HCEC 1CT (cell line): ENCODE data around the gene CAP1.
"Not testable (repeated sequence)": the region's sequence is repeated elsewhere in the genome, so short reads cannot be mapped to it uniquely, and the experiment has no call there.

Experiments
- DNase-seq: peaks from one replicate; pipeline ENCODE4 v3.0.0-alpha.2; 2017

Gene CAP1

DNA sequence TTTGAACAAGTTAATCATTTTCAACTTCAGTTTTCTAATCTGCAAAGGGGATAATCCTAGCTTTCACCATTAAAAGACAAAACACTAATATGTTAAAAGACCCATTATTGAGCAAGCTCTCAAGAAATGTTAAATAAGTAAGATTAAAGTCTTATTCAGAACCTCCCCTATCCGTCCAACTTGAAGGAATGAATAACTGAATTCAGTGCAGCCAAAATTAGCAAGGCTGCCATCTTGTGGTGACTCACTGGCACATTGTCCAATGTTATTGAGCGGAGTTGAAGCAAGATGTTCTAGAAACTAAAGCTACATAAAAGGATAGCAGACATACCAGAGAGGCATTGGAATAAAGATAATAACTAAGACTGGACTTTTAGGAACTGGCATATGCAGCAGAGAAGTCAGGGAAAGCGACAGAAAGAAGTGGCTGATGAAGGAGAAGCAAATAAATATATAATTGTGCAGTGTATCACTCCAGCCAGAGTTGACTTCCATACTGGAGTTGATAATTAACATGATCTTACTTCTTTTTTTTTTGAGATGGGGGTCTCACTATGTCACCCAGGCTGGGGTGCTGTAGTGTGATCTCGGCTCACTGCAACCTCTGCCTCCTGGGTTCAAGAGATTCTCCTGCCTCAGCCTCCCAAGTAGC, 8.2 kb upstream of the CAP1 start:
- peak; percentile 58 for DNase-seq

DNA sequence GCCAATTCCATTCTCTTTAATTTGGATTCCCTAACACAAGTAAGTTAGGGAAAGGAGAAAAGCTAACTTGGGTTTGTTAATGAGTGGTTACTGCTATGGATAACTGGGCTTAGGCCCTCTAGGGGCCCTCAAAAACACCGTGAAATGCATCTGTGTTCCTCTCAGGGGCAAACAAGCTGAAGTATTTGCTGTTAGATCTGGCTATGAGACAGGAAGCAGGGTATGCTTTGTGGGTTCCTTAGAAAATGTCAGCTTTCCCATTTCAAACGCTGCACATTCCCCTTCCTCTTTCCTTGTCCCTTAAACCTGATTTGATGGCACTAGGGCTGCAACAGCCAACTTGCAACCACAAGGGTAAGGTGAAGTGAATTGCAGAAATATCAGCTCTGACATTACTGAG, 5.7 kb upstream of the CAP1 start:
- DNase-seq: no peak

DNA sequence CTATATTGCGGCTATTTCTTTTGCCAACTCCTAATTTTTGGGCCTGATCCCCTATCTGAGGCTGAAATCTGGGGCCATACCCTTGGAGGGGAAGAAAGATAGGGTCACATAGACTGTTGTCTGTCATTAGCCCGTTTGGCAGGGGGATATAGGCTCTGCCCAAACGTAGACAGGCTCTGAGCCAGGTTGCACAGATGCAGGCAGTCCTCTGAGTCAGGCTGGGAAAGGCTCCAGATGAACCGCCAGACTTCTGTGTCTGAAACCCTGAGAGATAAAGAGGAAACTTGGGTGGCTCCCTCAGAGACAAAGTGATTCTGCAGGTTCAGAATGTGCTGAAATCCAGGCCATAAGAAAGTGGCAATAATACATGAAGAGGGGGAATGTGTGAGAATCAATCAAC, 4.0 kb upstream of the CAP1 start:
- DNase-seq: peak; percentile 75

DNA sequence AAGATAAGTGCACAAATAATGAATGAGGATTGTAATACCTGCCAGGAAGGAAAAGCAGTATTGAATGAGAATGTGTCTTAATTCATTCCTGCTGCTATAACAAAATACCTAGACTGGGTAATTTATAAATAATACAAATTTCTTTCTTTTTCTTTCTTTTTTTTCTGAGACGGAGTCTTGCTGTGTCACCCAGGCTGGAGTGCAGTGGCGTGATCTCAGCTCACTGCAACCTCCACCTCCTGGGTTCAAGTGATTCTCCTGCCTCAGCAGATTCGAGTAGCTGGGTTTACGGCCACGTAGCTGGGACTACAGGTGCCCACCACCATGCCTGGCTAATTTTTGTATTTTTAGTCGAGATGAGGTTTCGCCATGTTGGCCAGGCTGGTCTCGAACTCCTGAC, 3.3 kb upstream of the CAP1 start:
- DNase-seq: not testable (repeated sequence)

DNA sequence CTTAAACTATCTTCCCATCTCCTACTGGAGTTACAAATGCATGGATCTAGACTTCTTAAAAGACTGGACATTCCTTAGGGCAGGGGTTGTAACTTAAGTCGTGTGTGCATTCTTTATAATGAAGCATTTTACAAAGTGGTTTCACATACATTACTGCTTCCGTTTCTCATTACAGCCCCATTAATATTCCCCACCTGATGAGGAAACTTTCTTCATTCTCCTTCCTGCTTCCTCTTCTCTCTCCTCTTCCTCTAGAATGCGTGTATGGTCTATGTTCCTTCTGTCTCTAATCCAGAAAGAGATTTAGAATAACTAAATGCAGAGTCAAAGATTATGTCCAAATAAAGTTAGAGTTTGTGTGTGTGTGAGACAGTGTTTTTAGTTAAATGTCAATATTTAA, 1.8 kb upstream of the CAP1 start:
- no peak for DNase-seq

DNA sequence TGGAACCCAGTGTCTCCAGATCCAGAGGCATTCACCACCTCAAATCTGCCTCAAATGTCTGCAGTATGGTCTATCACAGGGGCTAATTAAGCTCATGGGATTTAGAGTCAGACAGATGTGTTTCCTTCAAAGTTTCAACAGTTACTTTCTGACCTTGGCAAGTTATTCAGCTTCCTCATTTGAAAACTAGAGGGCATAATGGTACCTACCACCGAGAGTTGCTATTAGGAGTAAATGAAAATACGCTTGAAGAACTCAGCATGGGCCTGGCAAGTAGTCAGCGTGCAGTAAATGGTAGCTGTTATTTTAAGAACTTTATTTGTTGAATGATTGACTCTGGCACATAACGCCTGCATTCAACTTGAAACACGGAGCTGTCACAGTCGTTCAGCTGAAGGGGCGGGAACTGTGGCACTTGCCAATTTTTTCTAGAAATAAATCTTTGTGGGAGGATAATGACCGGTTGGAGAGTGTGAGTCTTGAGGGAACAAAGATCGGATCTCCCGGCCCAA, 1.2 kb upstream of the CAP1 start:
- no peak for DNase-seq

DNA sequence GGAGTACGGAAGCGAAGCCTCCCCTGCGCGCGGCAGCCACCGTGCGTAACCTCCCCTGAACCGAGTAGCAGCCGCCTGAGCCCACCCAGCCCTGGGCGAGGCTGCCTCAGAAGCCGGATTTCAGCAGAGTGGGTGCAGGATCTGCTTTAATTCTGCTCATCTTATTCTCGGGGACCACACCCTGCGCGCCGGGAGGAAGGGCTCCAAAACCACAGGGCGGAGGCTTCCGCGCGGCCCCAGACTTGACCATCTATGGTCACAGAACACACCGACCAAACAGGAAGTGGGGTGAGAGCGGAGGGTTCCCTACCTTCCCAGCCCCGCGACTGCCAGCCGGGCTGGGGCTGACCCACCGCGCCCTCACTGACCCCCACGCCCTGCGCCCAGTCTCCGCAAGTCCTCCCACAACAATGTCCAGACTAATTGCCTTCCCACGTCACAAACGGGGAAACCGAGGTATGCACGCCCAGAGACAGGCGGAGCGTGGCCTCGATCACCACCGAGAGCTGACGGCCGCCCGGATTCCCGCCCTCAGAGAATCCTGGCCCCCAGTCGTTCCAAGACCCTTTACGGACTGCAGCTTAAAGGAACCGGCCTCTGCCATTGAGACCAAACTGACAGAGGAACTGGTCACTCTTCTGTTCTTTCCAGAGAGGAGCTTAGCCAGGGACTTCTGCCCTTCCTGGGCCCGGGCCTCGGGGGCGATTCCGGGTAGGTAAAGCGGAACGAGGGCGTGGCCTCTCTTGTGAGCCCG, 595 bp upstream of the CAP1 start:
- peak; percentile 96 for DNase-seq

DNA sequence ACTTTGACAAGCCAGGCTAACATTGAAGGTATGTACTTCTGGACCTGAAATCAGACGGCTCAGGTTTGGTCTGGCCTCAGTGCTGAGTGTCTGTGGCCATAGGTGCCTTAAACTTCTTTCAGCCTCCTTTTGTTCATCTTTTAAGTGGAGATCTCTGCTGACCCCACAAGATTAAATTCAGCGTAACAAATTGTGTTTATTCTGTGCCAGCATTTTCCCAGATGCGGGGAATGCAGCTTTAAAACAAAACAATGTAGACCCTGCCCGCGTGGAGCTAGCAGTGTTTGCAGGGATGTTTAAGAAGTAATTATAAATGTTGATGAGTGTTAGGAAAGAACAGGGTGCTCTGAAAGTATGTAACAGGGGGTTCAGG, 923 bp downstream of the CAP1 start:
- no peak for DNase-seq

DNA sequence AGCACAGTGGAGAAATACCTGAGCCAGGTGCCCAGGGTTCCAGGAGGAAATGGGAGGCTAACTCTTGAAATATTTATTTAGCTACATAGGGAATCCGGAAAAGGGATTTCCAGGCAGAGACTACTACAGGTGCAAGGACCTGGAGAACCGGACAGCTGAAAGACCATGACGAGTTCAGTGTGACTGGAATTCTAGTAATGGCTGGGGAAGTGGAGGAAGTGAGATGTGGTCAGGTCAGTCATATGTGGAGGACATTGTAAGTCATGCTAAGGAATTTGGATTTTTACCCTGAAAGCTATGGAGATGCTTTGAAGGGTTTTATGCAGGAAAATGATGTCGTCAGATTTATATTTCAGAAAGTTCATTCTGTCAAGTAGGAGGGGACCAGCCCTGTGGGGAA, 1.8 kb downstream of the CAP1 start:
- peak; percentile 32 for DNase-seq

DNA sequence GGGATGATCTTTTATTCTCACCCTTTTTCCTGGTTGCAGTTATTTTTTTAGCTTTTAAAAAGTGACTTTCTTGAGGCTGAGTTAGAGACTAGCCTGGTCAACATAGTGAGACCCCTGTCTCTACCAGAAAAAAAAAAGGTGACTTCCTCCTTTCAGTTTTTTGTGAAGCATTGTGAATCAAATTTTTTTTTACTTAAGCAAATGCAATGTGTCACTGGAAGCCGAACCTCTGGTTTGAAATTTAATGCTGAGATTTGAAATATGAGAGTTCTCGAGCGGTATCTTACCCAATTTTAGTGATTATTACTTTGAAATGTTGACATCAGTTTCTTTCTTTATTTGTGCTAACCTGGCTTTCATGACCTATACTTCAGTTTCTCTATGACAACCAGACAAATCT, 3.6 kb downstream of the CAP1 start:
- no peak for DNase-seq

DNA sequence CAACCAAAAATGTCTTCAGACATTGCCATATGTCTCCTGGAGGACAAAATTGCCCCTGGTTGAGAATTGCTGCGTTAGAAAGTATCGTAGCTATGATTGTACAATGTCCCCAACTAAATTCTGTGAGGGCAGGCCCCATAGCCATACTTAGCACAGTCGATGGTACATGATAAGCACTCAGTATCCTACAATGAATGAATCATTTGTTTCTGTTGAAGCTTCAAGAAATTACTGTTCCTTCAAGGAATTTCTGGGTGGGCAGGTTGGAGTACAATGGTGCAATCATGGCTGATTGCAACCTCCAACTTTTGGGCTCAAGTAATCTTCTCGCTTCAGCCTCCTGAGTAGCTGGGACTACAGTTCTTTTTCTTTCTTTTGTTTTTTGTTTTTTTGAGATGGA, 4.7 kb downstream of the CAP1 start:
- no peak for DNase-seq

DNA sequence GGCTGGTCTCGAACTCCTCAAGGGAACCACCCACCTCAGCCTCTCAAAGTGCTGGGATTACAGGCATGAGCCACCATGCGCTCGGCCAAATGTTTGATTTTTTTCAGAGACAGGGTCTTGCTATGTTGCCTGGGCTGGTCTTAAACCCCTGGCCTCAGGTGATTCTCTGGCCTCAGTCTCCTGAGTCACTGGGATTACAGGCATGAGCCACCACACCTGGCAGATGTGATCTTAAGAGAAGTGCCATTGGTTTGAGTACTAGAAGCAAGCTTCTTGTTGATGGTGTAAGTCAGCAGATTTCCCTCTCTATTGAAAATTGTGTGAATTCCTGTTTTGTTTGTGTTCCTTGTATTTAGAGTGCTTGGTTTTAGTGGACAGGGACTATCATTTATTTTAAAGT, 5.2 kb downstream of the CAP1 start:
- DNase-seq: no peak

DNA sequence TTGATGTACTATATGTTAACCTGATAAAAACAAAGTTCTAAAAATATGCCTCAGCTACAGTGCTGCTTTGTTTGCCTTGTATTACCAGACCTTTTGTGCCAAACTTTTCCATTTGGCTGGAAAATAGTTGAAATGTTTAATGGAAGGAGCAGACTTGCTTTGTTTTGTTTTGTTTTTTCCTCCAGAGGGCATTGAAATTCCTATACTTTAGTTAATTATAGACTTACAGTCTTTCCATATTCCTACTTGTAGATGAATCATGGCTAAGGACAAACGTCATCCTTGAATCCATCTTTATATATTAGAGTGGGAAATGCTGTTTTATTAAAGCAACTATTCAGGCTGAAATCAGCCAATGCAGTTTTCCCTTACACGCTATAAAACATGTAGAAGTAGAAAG, 6.7 kb downstream of the CAP1 start:
- no peak for DNase-seq

DNA sequence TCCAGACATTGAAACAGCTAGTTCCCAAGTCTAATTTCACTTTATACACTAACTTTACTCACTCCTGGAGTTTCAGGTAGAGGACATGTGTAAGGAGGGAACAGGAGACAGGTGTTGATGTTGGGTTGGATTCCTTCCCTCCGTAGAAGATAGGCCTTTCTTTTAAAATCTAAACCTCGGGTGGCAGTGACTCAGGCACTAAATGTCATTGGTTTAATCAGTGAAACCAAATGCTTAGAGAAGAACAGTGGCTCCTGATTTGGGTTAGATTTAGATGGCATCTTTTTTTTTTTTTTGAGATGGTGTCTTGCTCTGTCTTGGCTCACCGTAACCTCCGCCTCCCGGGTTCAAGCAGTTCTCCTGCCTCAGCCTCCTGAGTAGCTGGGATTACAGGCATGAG, 7.2 kb downstream of the CAP1 start:
- no peak for DNase-seq

DNA sequence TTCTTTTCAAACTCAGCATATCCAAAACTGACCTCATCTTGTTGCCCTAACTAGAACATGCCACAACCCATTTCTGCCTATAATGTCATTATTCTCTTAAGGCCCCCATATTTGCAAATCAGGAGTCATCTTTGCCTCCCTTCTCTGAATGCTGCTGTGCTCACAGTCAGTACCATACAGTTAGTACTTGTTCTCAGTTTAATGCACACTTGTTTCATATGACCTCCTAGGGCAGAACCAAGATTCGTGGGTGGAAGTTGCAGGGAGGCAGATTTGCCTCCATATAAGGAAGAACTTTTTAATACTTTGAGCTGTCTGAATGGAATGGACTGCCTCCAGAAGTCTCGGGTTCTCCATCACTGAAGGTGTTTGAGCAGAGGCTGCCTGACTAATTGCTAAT, 9.2 kb downstream of the CAP1 start:
- peak; percentile 60 for DNase-seq

DNA sequence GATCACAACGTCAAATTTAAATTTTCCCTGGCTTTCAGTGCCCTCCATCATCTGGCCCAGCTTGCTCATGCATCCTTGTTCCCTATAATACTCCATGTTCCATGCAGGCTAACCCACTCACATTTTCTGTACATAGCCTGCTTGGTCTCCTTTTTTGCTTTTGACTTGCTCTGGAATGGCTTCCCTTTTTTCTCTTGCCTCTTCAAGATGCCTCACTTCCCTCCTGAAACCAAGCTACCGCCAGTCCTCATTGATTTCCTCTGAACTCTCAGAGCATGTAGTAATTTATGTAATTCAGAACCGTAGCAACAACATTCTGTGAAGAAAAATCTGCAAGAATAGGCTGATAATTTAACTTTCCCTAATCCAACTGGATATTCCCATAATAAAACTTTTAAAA, 10.3 kb downstream of the CAP1 start:
- DNase-seq: no peak

DNA sequence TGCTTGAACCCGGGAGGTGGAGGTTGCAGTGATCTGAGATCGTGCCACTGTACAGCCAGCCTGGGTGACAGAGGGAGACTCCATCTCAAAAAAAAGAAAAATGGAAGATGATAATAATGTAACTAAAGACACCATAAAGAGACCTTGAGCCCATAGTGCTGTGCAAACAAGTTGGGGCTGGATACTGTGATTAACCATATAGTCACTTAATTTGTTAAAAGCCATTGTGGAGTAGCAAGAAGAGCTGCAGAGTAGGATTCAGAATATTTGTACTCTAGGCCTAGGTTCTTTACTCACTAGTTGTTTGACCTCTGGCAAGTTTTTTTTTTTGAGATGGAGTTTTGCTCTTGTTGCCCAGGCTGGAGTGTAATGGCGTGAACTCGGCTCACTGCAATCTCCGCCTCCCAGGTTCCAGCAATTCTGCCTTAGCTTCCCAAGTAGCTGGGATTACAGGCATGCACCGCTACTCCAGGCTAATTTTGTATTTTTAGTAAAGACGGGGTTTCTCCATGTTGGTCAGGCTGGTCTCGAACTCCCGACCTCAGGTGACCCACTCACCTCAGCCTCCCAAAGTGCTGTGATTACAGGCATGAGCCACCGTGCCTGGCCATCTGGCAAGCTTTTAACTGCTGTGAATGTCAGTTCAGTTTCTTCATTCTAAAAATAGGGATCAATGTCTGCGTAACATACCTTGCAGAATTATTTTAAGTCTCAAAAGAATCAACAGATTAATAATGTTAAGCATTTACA, 12.8 kb downstream of the CAP1 start:
- DNase-seq: no peak

DNA sequence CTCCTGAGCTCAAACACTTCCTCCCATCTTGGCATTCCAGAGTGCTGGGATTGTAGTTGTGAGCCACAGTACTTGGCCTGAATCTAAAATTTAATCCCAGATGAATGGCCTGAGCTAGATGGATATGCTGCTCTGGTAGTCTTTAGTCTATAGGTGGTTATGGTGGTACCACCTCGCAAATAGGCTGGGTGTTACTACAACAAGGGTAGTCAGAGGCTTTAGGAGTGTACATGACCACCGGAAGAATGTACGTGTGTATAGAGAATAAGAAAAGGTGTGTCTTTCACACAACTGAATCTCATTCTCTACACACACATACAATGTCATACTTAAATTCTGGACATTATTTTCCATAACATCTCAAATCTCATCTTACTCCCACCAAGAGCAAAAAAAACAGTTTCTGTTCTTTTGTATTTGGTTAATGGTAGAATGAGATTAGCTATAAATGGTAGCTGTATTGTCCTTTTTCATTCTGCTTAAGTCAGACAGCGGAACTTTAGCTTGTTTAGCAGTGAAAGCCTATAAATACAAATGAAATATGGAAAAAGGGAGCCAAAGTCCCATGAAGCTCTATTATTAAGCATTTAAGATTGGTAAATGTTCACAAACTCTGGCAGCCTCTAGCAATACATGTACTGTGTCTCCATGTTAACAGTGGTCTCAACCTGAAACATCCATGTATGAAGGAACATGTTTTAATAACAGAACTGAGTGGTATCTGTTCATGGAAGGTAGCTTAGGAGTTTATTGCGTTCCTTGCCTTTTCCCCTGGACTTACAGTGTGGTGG, 16.2 kb downstream of the CAP1 start:
- no peak for DNase-seq

DNA sequence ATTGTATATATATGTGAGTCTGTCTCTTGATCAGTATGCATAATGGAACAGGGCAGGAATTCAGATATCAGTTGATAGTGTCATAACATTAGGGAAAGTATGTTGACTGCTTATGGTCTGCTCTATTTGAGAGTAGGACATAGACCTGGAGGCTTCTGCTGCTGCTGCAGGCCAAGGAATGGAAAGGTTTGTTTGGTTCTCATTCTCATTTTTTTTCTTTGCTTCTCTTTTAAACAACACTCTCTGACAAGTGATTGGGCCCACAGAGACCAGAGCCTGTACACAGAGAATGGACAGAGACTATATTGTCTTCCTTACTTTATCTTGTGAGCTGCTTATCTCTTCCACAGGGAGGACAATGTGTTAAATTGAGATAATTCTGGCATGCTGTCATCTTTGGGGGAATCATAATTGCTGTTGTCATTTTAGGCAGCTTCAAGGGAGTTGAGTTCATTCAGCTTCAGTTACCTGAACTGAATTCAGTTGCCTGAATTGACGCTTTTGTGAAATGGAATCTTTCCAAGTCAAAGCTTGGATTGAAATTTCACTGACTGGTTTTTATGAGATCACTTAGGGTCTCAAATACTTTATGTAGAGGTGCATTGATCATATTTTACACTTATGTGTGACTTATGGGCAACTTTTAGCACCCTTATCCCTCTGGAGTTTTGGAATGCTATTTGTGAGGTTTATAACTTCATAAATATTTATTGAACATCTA, 16.9 kb downstream of the CAP1 start:
- DNase-seq: no peak

DNA sequence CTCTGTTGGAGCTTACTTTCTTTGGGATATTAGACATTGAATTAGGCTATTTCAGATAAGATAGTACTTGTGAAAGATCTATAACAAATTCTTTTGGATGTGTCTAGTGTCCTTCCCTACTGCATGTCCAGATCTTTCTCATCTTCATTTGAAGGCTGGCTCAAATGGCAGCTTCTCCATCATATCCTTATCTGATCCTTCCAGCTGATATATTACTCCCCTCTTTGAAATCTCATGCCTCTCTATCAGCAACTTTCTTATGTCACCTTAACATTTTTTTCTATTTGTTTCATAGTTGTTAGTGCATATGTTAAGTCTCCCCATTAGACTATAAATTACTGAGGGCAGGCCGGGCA, 17.5 kb downstream of the CAP1 start:
- DNase-seq: no peak

DNA sequence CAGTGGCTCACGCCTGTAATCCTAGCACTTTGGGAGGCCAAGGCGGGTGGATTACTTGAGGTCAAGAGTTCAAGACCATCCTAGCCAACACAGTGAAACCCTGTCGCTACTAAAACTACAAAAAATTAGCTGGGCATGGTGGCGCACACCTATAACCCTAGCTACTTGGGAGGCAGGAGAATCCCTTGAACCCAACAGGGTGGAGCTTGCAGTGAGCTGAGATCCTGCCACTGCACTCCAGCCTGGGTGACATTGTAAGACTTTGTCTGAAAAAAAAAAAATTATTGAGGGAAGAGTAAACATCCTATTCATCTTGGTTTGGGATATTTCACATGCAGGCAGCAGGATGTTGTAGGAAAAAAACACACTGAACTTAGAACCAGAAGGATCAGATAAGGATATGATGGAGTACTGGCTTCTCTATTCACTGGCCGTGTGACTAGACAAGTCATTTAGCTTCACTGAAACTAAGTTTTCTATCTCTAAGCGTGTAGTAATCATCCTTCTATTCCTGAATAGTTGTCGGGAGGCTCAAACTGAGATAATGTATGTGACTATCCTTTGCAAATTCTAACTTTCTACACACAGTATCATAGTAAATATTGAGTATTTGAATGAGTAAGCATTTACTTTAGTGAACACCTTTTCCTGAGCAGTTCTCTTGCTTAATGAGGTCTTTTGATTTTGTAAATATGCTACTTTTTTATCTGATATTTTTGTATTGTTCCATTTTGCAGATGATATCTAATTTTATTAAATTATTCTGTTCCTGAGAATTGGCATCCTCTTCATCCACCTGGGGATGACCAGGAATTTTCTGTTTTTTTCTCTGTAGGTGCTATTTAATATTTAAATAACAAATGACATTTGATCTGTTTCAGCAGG, 18.2 kb downstream of the CAP1 start:
- DNase-seq: no peak
